ENCODE data around the gene DACT3. TPM values are rescaled to one million over a fixed set of nuclear protein-coding genes. Genes with fewer than 3 reads are reported as not detected.
A peak's percentile ranks its signal among the peaks of the same experiment; 100 is the strongest.

The DACT3 gene
- total and polyA plus RNA-seq, 2 of the 13 experiments (the other 11 are each of a cell fraction or from before 2014, with no cell fraction given) = 0.04 TPM; not detected in 1

GRCh38 chr19:46626446-46626845 is 34.5 kb downstream of the DACT3 start:
- Histone ChIP-seq H3K4me2 (ENCODE audit: low read depth, low read length) (no peak overlapping the region), H3K27ac (ENCODE audit: extremely low read length, insufficient read depth, low read length) (no peak overlapping the region), H3K4me1 (ENCODE audit: insufficient read depth, low read length) (peaks cover 21% of the 10 kb centered on the region), H4K20me1 (ENCODE audit: insufficient read depth, low read length) (no peaks in the 10 kb centered on the region), H3K9ac (ENCODE audit: insufficient read depth, low read depth, low read length) (no peak overlapping the region), H3K4me3 (replicated peaks in 1 of 3; ENCODE audit: insufficient read depth in 1 of 3, low read depth in 2 of 3, low read length in 3 of 3) (no peak overlapping the region), H2AFZ (ENCODE audit: low read length) (no peak overlapping the region), H3K27me3 (ENCODE audit: control insufficient read depth in 1 of 2, insufficient read depth in 2 of 2, low read length in 2 of 2) (peaks cover 4 to 21% of the 10 kb centered on the region in 2 experiments; a peak in 4 of 5 replicates), H3K9me3 (ENCODE audit: low read length) (no peaks in the 10 kb centered on the region), H3K36me3 (replicated peaks in 1 of 2; ENCODE audit: control insufficient read depth in 1 of 2, insufficient read depth in 2 of 2, low read length in 2 of 2) (no peaks in the 10 kb centered on the region), H3K79me2 (ENCODE audit: insufficient read depth, low read length) (no peaks in the 10 kb centered on the region)
- BruUV-seq (replicated peaks) = no TSS peak
- WGBS (ENCODE audit: low lambda C conversion rate) = 69% methylated on average over 12 of the region's 14 CpGs
- DNase-seq (ENCODE audit: low spot score) = no peak
- no peak for ATAC-seq
- TF ChIP-seq ZNF816 (CRISPR knock-in tag; IDR thresholded peaks at IDR 0.05; ENCODE audit: borderline replicate concordance) (no peak), MNT (IDR thresholded peaks at IDR 0.05) (peak; percentile 33; the same call in 1 of the 2 replicates)
- CTCF ChIA-PET (ENCODE audit: low intra/inter-chr PET ratio, low total read pairs) = no interaction called here
- no peak for FAIRE-seq
- POLR2A ChIA-PET = no interaction called here
- intact Hi-C loops (cut with micrococcal nuclease; ENCODE audit: unreplicated experiment) (no loop called here), in situ Hi-C loops (cut with HindIII; ENCODE audit: extremely low pct_ligation_motif_present, low pct_unique_long_range_greater_than_20kb) (no loop called here)

DNA sequence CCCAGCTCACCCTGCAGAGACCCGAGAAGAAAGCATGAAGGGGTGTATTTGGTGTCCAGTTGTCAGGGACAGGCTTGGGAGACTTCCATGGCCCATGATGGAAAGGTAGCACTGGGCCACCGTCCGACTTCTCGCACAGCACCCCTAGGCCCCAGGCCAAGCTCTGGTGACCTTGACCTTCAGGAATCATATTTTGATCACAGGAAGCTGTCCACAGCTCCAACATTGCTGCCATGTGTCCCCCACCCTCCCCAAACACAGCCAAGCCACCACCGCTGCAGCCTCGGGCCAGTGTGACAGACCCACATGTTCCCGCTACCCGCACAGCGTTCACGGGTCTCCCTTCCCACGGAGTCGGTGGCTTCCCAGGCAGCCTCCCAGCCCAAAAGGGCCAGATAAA is 35.3 kb downstream of the DACT3 start:
- no peak overlapping the region for H3K9ac ChIP-seq (ENCODE audit: insufficient read depth, low read depth, low read length)
- no peak overlapping the region for H2AFZ ChIP-seq (ENCODE audit: low read length)
- peaks cover 4 to 28% of the 10 kb centered on the region in 2 experiments; a peak in 4 of 5 replicates for H3K27me3 ChIP-seq (ENCODE audit: control insufficient read depth in 1 of 2, insufficient read depth in 2 of 2, low read length in 2 of 2)
- H3K4me2 ChIP-seq (ENCODE audit: low read depth, low read length) = peak overlapping the region; percentile 24; the same call in 1 of the 2 replicates
- BruUV-seq (replicated peaks) = no TSS peak
- intact Hi-C loops (cut with micrococcal nuclease; ENCODE audit: unreplicated experiment) (no loop called here), in situ Hi-C loops (cut with HindIII; ENCODE audit: extremely low pct_ligation_motif_present, low pct_unique_long_range_greater_than_20kb) (no loop called here)
- H3K79me2 ChIP-seq (ENCODE audit: insufficient read depth, low read length) = no peaks in the 10 kb centered on the region
- H3K27ac ChIP-seq (ENCODE audit: extremely low read length, insufficient read depth, low read length) = no peak overlapping the region
- CTCF ChIA-PET (ENCODE audit: low intra/inter-chr PET ratio, low total read pairs) = interaction anchor here (1.1 to 1.5 kb wide), 2 partner anchors 9 to 36 kb away, joined by 4 to 5 read pairs; partner anchors contain the start of gene DACT3
- peak; percentile 20 for ATAC-seq
- no peak for DNase-seq (ENCODE audit: low spot score)
- no peaks in the 10 kb centered on the region for H4K20me1 ChIP-seq (ENCODE audit: insufficient read depth, low read length)
- H3K4me3 ChIP-seq (replicated peaks in 1 of 3; ENCODE audit: insufficient read depth in 1 of 3, low read depth in 2 of 3, low read length in 3 of 3) = peak overlapping the region in 1 of 3 experiments; percentile 20; a peak in 1 of 6 replicates
- POLR2A ChIA-PET = no interaction called here
- no peak for FAIRE-seq
- 36% methylated on average over 8 of the region's 12 CpGs for WGBS (ENCODE audit: low lambda C conversion rate)
- peaks cover 28% of the 10 kb centered on the region for H3K4me1 ChIP-seq (ENCODE audit: insufficient read depth, low read length)
- no peaks in the 10 kb centered on the region for H3K9me3 ChIP-seq (ENCODE audit: low read length)
- no peaks in the 10 kb centered on the region for H3K36me3 ChIP-seq (replicated peaks in 1 of 2; ENCODE audit: control insufficient read depth in 1 of 2, insufficient read depth in 2 of 2, low read length in 2 of 2)
- TF ChIP-seq ZNF83 (CRISPR knock-in tag; IDR thresholded peaks at IDR 0.05; ENCODE audit: borderline replicate concordance) = no peak
- TF ChIP-seq NR2F1 (CRISPR knock-in tag; IDR thresholded peaks at IDR 0.05) = no peak
- no peak for TF ChIP-seq PTBP1 (IDR thresholded peaks at IDR 0.05; ENCODE audit: low read depth, low read length, poor library complexity, severe bottlenecking)
- TF ChIP-seq UBTF (CRISPR knock-in tag; IDR thresholded peaks at IDR 0.05) = no peak
- TF ChIP-seq, protein P1, sequence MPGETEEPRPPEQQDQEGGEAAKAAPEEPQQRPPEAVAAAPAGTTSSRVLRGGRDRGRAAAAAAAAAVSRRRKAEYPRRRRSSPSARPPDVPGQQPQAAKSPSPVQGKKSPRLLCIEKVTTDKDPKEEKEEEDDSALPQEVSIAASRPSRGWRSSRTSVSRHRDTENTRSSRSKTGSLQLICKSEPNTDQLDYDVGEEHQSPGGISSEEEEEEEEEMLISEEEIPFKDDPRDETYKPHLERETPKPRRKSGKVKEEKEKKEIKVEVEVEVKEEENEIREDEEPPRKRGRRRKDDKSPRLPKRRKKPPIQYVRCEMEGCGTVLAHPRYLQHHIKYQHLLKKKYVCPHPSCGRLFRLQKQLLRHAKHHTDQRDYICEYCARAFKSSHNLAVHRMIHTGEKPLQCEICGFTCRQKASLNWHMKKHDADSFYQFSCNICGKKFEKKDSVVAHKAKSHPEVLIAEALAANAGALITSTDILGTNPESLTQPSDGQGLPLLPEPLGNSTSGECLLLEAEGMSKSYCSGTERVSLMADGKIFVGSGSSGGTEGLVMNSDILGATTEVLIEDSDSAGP (CRISPR knock-in tag; IDR thresholded peaks at IDR 0.05; ENCODE audit: borderline replicate concordance) = no peak
- TF ChIP-seq ARID3A (IDR thresholded peaks at IDR 0.05; ENCODE audit: low read depth, low read length) = no peak

Measured in HepG2 (cell line).